Measurements from ENCODE around the gene SETBP1. TPM values are rescaled to one million over a fixed set of nuclear protein-coding genes. Genes with fewer than 3 reads are reported as not detected.

SETBP1 gene
- total RNA-seq: 0.89 and 1.2 TPM in 2 replicates

DNA sequence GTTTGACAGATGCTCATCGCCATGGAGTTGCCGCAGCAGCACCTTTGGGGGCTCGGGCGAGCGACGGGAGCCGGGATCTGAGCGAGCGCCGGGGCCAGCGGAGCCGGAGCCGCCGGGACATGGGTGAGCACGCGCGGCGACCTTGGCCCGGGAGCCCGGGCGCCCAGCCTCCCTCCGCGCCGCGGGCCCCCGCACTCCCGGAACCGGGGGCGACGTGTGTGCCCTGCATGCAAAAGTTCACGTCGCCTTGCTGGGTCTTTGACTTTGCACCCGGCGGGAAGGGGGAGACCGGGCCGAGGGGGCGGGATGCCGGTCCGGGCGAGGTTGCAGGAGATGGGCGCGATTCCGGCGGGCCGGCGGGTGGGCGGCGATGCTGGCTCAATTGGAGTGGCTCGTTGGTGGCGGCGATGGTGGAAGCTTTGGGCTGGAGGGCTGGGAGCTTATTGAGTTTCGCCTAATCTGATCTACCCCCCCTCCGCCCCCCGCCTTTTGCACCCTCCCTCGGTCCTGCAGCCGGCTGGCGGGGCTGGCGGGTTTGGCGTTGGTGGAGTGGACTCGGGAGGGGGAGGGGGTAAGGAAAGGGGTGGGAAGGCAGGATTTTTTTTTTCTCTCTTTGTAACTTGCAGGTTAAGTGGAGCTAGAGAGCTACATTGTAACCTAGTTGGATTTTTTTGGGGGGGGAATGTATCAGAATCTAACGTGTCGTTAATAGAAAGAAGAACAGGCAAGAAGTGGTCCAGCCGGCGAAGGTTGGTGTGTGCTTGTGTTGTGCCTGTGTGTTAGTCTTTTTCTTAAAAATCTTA is at the start of gene SETBP1:
Gene SETBP1 (plus strand): TSS at position 616 of the 803 bp plus-strand sequence. CDS start 20,459 bp downstream, outside the sequence.

